HPDE6-E6E7 (cell line): Measurements from ENCODE around the gene EFS.

Source experiments
- DNase-seq: peaks from one replicate; pipeline ENCODE4 v3.0.0; 2011; ENCODE audit warnings: missing footprints; ENCODE audit errors: extremely low spot score

Gene EFS

DNA sequence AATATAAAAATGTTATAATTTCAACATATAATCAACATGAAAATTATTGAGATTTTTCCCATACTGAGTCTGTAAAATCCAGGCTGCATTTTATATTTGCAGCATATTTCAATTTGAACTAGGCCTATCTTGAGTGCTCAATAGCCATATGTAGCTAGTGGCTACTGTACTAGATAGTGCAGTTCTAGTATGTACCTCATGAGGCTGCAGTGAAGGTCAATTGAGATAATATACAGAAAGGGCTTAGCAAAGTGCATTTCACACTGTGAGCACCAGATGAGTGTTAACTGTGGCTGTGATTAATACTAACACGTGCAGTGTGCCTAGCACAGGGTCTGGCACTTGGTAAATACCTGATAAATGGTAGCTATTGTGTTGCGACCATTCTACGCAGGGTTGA is 6.9 kb downstream of the EFS start:
- DNase-seq = no peak

GRCh38 chr14:23357261-23357660 is 7.7 kb downstream of the EFS start:
- DNase-seq = no peak

- no peak for DNase-seq
Measured at GRCh38 chr14:23356662-23357061, 8.3 kb downstream of the EFS start.

GRCh38 chr14:23355871-23356435 is 9.0 kb downstream of the EFS start:
- no peak for DNase-seq

DNA sequence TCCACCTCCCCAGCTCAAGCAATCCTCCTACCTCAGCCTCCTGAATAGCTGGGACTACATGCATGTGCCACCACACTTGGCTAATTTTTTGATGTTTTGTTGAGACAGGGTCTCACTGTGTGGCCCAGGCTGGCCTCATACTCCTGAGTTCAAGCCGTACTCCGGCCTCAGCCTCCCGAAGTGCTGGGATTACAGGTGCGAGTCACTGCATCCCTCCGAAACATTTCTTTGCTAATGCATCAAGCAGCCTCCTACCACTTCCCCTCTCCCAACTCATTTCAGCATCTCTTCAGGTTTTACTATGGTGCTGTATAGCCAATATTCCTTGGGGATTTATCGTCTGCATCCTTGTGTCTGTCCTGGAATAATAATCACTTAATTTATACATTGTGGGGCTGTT is 10.0 kb downstream of the EFS start:
- DNase-seq = no peak

- DNase-seq = no peak
Measured at GRCh38 chr14:23353433-23353780, 11.6 kb downstream of the EFS start.

- DNase-seq = peak; percentile 57
Measured at GRCh38 chr14:23352506-23353432, 12.2 kb downstream of the EFS start, which contains the start of gene SLC22A17. Gene SLC22A17, minus strand, starts transcription at chr14:23352887.

DNA sequence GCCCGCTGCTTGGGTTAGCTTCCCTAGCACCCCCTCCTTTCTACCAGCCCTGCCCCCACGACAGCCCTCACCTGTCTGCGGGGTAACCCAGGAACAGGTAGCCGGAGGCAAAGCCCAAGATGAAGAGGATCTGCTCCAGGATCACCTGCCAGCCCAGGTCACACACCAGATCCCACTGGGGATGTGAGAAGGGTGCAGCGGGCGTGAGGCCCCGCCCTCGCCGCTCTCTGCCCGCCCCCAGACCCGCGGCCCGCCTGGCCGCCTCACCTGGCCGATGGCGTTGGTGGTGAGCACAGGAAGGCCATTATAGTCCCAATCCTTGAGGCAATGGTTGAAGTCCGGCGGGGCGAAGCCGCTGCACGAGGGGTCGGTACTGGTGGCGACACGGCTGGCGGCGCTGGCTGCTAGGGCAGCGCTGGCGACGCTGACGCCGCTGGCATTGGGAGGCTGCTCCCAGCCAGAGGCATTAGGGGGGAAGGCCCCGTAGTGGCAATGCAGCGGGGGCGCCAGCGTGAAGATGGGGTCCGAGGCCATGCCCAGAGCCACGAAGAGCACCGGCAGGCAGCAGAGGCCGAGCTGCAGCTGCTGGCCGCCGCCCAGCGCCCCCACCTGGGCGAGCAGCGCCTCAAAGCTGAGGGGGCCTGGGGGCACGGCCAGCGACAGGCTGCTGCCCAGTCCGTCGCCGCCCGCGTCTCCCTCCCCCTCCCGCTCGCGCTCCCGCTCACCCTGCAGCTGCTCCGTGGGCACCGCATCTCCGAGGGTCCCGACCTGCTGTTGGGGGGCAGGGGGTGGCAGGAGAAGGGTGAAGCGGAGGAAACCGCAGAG is 13.1 kb downstream of the EFS start:
- no peak for DNase-seq

DNA sequence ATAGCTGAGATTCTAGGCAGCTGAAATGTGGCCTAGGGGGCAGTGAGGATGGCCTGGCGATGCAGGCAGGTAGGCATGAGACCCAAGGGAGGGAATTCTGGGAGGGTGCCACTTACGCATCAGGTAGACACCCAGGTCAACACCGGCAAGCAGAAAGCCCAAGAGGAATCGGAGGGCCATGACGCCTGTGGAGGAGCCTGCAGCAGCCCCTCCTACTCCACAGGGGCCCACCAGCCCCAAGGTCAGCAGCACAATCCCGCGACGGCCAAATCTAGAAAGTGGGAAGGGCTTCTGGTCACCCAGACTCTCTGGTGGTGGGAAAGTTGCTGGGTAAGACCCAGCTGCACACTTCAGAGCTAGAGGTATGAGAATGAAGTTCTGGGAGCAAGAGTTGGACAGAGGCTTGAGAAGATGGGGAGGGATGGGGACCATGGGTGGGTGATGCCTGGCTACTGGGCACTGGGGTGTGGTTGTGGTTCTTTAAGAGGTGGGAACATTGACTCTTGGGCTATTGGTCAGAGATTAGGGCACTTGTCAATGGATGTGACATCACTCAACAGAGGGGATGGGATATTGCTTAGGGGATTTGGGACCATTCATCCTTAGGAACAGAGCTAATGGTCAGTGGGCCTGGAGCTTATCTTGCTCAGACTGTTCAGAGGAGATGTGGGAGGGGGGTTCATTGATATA is 15.7 kb downstream of the EFS start:
- no peak for DNase-seq

DNA sequence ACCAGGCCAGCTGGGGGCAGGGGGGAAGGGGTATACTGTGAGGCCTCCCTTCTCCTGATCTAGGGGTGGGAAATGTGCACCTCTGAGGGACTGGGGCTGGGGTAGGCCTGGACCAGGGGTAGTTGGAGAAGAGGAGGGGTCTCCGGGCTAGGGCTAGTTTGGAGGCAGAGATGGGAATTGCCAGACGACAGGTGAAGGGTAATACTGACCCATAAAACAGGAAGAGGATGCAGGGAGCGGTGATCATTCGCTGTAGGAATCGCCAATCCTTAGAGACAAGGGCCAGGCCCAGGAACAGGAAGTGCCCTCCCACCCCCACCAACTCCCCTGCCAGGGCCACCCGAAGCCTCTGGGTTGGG is 16.7 kb downstream of the EFS start:
- no peak for DNase-seq

DNA sequence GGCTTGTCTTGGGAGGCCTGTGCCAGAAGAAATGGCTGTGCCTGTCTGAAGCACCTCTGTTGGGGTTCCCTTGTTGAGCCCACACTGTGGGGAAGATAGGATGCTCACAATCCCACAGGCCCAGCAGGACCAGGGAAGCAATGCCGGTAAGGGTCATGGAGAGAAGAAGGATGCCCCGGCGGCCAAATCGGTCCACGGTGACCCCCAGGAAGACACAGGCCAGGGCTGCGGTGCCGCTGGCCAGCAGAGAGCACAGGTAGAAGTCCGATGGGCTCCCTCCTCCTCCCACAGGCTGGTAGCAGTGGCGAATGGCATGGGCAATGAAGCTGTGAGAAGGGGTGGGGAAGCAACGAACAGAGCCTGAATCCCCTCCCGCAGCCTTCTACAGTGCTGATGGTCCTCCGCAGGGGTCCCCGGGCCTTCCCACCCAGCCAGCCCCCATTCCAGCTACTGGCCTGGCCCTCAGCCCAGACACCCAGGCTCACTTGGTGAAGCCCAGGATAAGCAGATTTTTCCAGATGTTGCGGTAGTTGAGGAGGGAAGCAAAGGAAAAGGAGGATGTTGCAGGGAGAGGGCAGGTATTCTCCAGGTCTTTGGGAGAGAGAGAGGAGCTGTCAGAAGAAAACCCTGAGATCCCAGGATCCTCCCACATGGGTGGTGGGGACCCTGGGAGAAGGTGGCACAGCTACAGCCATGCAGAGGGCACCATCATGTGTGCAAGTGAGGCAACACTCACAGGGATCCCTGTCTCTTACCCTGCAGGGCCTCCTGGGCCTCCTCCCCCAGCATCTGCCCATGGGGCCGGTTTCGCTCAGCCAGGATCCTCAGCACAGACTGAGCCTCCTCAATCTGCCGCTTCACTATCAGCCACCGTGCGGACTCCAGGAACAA is 17.3 kb downstream of the EFS start:
- DNase-seq = no peak

GRCh38 chr14:23346693-23347405 is 18.1 kb downstream of the EFS start:
- no peak for DNase-seq

DNA sequence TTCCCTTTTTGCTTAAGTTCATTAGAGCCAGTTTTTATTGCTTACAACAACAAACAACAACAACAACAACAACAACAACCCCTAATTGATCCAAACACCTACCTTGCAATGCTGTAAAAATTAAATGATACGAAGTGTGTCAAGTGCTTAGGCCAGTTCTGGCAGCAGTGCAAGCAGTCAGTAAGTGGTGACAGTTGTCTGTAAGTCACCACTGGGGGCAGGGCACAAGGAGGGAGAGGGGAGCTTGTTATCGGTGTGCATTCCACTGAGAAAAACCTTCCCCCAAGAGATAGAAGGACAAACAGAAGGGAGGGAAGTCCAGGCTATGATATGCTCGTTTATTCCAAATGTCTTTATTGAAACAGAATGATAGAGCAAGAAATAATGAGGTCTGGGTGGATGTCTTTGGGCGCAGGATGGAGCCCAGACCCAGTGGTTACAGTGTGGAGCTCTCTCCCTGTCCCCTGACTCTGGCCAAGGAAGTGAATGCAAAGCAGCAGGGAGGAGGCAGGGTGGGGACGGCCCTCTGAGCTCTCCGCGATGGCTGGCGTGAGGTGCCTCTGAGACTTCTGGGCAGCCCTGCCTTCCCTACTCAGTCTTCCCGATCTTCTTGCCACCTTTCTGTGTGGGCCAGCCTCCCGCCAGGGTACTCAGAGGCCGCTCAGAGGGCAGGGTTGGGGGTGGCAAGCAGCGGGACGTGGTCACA is 18.8 kb downstream of the EFS start:
- DNase-seq = no peak

DNA sequence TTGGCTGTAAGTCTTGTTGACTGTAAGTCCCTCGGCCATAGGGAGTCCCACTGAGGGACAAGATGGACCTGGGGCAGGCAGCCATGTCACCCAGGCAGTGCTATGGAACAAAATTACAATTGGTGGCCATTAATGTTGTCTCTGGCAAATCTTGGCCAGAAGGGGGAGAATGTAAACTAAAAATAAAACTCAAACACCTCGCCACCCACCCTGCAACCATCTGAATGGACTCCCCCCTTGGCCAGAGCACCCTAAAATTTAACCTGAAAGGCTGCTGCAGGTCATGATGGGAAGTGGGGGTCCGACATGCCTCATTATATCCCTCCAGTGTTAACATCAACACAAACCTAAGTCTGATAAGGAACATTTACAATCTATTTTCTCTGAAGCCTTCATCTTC is 20.5 kb downstream of the EFS start:
- no peak for DNase-seq

- no peak for DNase-seq
Measured at GRCh38 chr14:23339506-23340268, 25.3 kb downstream of the EFS start.

GRCh38 chr14:23335623-23336022 is 29.3 kb downstream of the EFS start:
- DNase-seq = no peak

DNA sequence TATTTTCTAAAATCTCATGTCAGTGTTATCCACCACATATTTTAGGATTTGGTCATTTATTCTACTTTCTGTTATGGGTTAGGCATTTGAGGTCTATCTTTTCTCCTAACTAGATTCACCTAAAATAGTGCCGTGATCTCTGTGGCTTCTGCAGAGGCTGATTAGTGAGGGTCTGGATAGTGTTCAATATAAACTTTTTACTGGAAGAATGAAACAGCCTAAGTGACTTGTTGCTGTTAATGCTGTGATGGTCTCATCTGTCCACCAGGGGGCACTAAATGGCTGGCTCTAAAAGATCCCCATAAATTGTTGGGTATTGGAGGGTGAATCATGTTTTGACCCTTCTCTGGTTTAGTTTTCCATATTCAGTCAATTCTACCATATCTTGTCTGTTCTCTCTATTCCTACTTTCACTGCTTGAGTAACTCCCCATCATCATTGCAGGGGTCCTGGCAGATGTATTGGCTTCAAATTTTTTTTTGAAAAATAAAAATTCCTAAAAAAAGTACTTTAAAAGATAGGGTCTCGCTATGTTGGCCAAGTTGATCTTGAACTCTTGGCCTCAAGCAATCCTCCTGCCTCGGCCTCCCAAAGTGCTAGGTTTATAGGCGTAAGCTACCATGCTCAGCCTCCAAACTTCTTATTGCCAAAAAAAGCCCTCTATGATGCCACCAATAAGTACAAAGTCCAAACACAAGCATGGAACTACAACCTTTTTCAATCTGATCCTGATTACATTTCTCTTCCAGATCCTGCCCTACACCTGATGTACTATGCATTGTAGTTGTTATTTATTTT is 36.8 kb downstream of the EFS start:
- DNase-seq = peak; percentile 66
